Right atrium auricular region (tissue), 2 donors: ENCODE data around the gene PRODH. TPM values are rescaled to one million over a fixed set of nuclear protein-coding genes. Genes with fewer than 3 reads are reported as not detected.

ENCODE experiments used
- DNase-seq: peaks from one replicate; pipeline ENCODE4 v3.0.0-alpha.2; 2019; ENCODE audit warnings: low spot score
- H3K27ac ChIP-seq, 2 donors: fragments of 200-600 bp; sonication (generic); 1 replicate in 1 of 2; 2 replicates in 1 of 2; pipeline ENCODE4 v1.5.1; 2016 to 2019
- H3K27me3 ChIP-seq, 2 donors: fragments of 200-600 bp; sonication (generic); one replicate each; pipeline versions ENCODE4 v1.5.1 to v1.6.0; 2017 to 2019
- H3K36me3 ChIP-seq: fragments of 200-600 bp; sonication (generic); one replicate; pipeline ENCODE4 v1.5.1; 2016
- H3K4me1 ChIP-seq, 2 donors: fragments of 200-600 bp; sonication (generic); one replicate each; pipeline versions ENCODE4 v1.5.1 to v1.6.0; 2017 to 2019
- H3K4me3 ChIP-seq, 2 donors: fragments of 200-600 bp; sonication (generic); 1 replicate in 1 of 2; 2 replicates in 1 of 2; pipeline ENCODE4 v1.5.1; 2017 to 2019; ENCODE audit warnings: mild to moderate bottlenecking in 1 of 2, moderate library complexity in 1 of 2
- H3K9me3 ChIP-seq, 2 donors: fragments of 200-600 bp; sonication (generic); one replicate each; pipeline ENCODE4 v1.5.1; 2019
- CTCF ChIP-seq, 2 donors: fragments of 200-600 bp; sonication (generic); IDR thresholded peaks; one replicate each; pipeline ENCODE4 v1.5.1; 2019; ENCODE audit warnings: antibody characterized with exemption in 2 of 2
- total RNA-seq, 2 donors: library from RNA; depleted of rRNA; stranded (reverse); fragments of >200 nt; gene quantifications; one replicate each; pipeline ENCODE4 v1.1.0, GENCODE V29; 2016

The PRODH gene
- 1 to 10 TPM; 1.7 to 8.0 TPM for total RNA-seq

- Histone ChIP-seq H3K36me3 (no peaks in the 10 kb centered on the region), H3K4me1 (no peaks in the 10 kb centered on the region), H3K27me3 (no peaks in the 10 kb centered on the region), H3K4me3 (no peak within 1 kb of the TSS), H3K27ac (no peak within 1 kb of the TSS), H3K9me3 (no peaks in the 10 kb centered on the region)
- no peak for DNase-seq
- no peak for TF ChIP-seq CTCF (IDR thresholded peaks at IDR 0.05)
Observed at GRCh38 chr22:18935889-18936529, at the start of gene PRODH. TSS of gene PRODH (minus strand) at chr22:18936293. CDS start at chr22:18936287, 6 bp downstream.

- Histone ChIP-seq H3K9me3 (no peaks in the 10 kb centered on the region), H3K36me3 (no peaks in the 10 kb centered on the region), H3K4me1 (no peaks in the 10 kb centered on the region), H3K27ac (no peak overlapping the region), H3K27me3 (no peaks in the 10 kb centered on the region), H3K4me3 (no peak overlapping the region)
- no peak for DNase-seq
- no peak for TF ChIP-seq CTCF (IDR thresholded peaks at IDR 0.05)
Observed at GRCh38 chr22:18985780-18986179, 49.7 kb upstream of the PRODH start.

- H3K27ac ChIP-seq, result no peak overlapping the region
- no peak for TF ChIP-seq CTCF (IDR thresholded peaks at IDR 0.05)
- no peaks in the 10 kb centered on the region for H3K9me3 ChIP-seq
- H3K4me1 ChIP-seq, result no peaks in the 10 kb centered on the region
- H3K36me3 ChIP-seq, result no peaks in the 10 kb centered on the region
- H3K27me3 ChIP-seq, result no peaks in the 10 kb centered on the region
- no peak overlapping the region for H3K4me3 ChIP-seq
- DNase-seq, result no peak
Observed at GRCh38 chr22:18984564-18984963, 48.5 kb upstream of the PRODH start.

- no peak for TF ChIP-seq CTCF (IDR thresholded peaks at IDR 0.05)
- no peaks in the 10 kb centered on the region for H3K4me1 ChIP-seq
- no peaks in the 10 kb centered on the region for H3K27me3 ChIP-seq
- H3K9me3 ChIP-seq, result no peaks in the 10 kb centered on the region
- no peak overlapping the region for H3K27ac ChIP-seq
- H3K36me3 ChIP-seq, result no peaks in the 10 kb centered on the region
- no peak for DNase-seq
- H3K4me3 ChIP-seq, result no peak overlapping the region
Observed at GRCh38 chr22:18983120-18983651, 47.1 kb upstream of the PRODH start.

GRCh38 chr22:18980829-18981228, 44.7 kb upstream of the PRODH start:
- Histone ChIP-seq H3K36me3 (no peaks in the 10 kb centered on the region), H3K27ac (no peak overlapping the region), H3K9me3 (no peaks in the 10 kb centered on the region), H3K4me1 (no peaks in the 10 kb centered on the region), H3K4me3 (no peak overlapping the region), H3K27me3 (no peaks in the 10 kb centered on the region)
- no peak for DNase-seq
- TF ChIP-seq CTCF (IDR thresholded peaks at IDR 0.05), result no peak

GRCh38 chr22:18979957-18980356, 43.9 kb upstream of the PRODH start:
- H3K4me3 ChIP-seq, result no peak overlapping the region
- H3K27ac ChIP-seq, result no peak overlapping the region
- no peaks in the 10 kb centered on the region for H3K27me3 ChIP-seq
- no peaks in the 10 kb centered on the region for H3K4me1 ChIP-seq
- no peak for DNase-seq
- H3K9me3 ChIP-seq, result no peaks in the 10 kb centered on the region
- no peaks in the 10 kb centered on the region for H3K36me3 ChIP-seq
- TF ChIP-seq CTCF (IDR thresholded peaks at IDR 0.05), result no peak
